ENCODE measurements around the gene ACTA2.

Gene ACTA2

GRCh38 chr10:88982366-88982765 lies 29.8 kb upstream of the ACTA2 start:
- TF ChIP-seq, protein P1, sequence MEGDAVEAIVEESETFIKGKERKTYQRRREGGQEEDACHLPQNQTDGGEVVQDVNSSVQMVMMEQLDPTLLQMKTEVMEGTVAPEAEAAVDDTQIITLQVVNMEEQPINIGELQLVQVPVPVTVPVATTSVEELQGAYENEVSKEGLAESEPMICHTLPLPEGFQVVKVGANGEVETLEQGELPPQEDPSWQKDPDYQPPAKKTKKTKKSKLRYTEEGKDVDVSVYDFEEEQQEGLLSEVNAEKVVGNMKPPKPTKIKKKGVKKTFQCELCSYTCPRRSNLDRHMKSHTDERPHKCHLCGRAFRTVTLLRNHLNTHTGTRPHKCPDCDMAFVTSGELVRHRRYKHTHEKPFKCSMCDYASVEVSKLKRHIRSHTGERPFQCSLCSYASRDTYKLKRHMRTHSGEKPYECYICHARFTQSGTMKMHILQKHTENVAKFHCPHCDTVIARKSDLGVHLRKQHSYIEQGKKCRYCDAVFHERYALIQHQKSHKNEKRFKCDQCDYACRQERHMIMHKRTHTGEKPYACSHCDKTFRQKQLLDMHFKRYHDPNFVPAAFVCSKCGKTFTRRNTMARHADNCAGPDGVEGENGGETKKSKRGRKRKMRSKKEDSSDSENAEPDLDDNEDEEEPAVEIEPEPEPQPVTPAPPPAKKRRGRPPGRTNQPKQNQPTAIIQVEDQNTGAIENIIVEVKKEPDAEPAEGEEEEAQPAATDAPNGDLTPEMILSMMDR (IDR thresholded peaks at IDR 0.05; ENCODE audit: low read depth, low read length): no peak
- no peak overlapping the region for H3K4me3 ChIP-seq (ENCODE audit: low read depth, low read length)

DNA sequence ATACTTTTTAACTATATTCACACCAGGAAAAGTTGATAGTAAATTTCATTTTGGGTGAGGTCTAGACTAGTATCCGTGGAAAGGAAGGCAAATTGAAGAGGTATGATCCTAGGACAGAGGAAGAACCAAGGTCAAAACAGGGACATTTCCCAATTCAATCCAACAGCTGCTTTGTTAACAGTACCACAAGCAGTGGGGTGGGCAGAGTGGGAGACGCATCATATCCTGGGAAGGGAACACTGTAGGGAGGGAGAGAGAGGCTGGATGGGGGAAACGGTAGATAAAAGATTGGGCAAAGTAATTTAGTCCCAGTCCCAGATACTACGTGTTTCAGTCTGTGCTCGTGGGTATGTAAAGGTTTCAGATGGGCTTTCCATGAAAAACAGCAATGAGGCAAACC lies 28.9 kb upstream of the ACTA2 start:
- TF ChIP-seq, protein P1 (IDR thresholded peaks at IDR 0.05; ENCODE audit: low read depth, low read length): no peak
- no peak overlapping the region for H3K4me3 ChIP-seq (ENCODE audit: low read depth, low read length)

DNA sequence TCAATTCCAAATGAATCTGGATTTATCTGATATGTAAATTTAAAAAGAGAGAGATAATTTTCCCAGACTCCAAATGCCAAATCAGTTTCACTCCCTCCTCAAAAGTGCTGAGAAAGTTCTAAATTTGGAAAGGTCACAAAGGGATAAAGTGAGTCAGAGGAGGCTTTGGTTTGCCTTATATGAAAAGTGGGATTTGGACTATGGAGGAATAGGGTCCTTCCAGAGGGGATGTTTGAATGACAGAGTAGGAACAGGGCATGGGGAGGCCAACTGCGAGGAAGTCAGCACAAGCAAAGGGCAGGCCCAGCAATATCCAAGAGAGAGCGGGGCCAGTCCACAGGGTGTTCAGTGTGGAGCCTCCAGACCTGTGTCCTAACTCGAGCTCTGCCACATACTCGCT lies 28.2 kb upstream of the ACTA2 start:
- TF ChIP-seq, protein P1 (IDR thresholded peaks at IDR 0.05; ENCODE audit: low read depth, low read length): no peak
- no peak overlapping the region for H3K4me3 ChIP-seq (ENCODE audit: low read depth, low read length)

GRCh38 chr10:88980247-88980646 lies 27.7 kb upstream of the ACTA2 start:
- no peak overlapping the region for H3K4me3 ChIP-seq (ENCODE audit: low read depth, low read length)
- TF ChIP-seq, protein P1 (IDR thresholded peaks at IDR 0.05; ENCODE audit: low read depth, low read length): no peak

- no peak overlapping the region for H3K4me3 ChIP-seq (ENCODE audit: low read depth, low read length)
- TF ChIP-seq, protein P1 (IDR thresholded peaks at IDR 0.05; ENCODE audit: low read depth, low read length): no peak
Observed at GRCh38 chr10:88979603-88980002, 27.0 kb upstream of the ACTA2 start.

DNA sequence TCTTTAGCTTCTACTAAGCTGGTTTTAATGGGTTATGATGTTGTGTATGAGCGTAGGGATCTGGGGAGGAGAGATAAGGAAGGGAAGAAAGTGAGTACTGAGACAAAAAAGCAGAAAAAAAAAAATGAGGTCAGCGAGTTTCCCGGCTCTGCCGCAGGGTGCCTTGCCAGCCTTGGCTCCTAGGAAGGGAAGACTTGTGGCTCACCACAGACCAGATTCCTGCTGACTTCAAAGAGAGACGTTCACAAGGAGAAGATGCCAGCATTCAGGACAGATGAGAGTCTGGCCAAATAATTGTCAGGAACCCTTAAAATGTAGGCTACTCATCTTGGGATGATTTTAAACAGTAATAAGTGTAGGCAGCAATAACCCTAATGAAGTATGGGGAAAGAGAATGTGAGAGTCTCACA lies 26.6 kb upstream of the ACTA2 start:
- no peak overlapping the region for H3K4me3 ChIP-seq (ENCODE audit: low read depth, low read length)
- TF ChIP-seq, protein P1 (IDR thresholded peaks at IDR 0.05; ENCODE audit: low read depth, low read length): no peak

DNA sequence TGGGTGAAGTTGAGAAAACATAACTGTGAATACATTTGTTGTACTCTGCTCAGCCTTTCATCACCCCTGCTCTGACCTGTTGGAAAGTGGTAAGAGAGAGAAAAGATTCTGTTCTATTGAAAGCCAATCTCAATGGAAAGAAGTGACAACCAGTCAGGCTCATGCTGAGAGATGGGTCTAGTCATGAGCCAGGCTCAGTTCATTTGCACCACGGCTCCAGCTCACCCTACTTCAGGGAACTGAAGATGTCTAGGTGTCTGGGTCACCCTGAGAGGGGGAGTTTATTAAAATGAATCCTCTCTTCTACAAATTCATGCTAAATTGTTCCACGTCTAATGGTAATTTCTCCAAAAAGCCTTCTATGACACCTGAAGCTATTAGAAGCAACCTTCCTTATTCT lies 25.9 kb upstream of the ACTA2 start:
- H3K4me3 ChIP-seq (ENCODE audit: low read depth, low read length): no peak overlapping the region
- TF ChIP-seq, protein P1 (IDR thresholded peaks at IDR 0.05; ENCODE audit: low read depth, low read length): no peak
